Measurements from ENCODE around the gene SCAANT1.

Gene SCAANT1

GRCh38 chr3:63900459-63900858, 11.7 kb downstream of the SCAANT1 start:
- peak; percentile 66 for DNase-seq (ENCODE audit: low spot score)

GRCh38 chr3:63900010-63900409, 12.2 kb downstream of the SCAANT1 start:
- DNase-seq (ENCODE audit: low spot score), result no peak

- no peak for DNase-seq (ENCODE audit: low spot score)
Observed at GRCh38 chr3:63896332-63897030, 15.7 kb downstream of the SCAANT1 start.

- no peak for DNase-seq (ENCODE audit: low spot score)
Observed at GRCh38 chr3:63895422-63896189, 16.6 kb downstream of the SCAANT1 start.

- DNase-seq (ENCODE audit: low spot score), result no peak
Observed at GRCh38 chr3:63892773-63893352, 19.3 kb downstream of the SCAANT1 start.

GRCh38 chr3:63891518-63891917, 20.7 kb downstream of the SCAANT1 start:
- no peak for DNase-seq (ENCODE audit: low spot score)

GRCh38 chr3:63886858-63887257, 25.3 kb downstream of the SCAANT1 start:
- DNase-seq (ENCODE audit: low spot score), result no peak

- no peak for DNase-seq (ENCODE audit: low spot score)
Observed at GRCh38 chr3:63880653-63881052, 31.5 kb downstream of the SCAANT1 start.

- DNase-seq (ENCODE audit: low spot score), result no peak
Observed at GRCh38 chr3:63878394-63879060, 33.7 kb downstream of the SCAANT1 start.

GRCh38 chr3:63877737-63878393, 34.3 kb downstream of the SCAANT1 start:
- no peak for DNase-seq (ENCODE audit: low spot score)

- DNase-seq (ENCODE audit: low spot score), result no peak
Observed at GRCh38 chr3:63876260-63876659, 35.9 kb downstream of the SCAANT1 start.

- DNase-seq (ENCODE audit: low spot score), result no peak
Observed at GRCh38 chr3:63875510-63875909, 36.7 kb downstream of the SCAANT1 start.

- no peak for DNase-seq (ENCODE audit: low spot score)
Observed at GRCh38 chr3:63874769-63875168, 37.4 kb downstream of the SCAANT1 start.

GRCh38 chr3:63872135-63872924, 39.9 kb downstream of the SCAANT1 start:
- no peak for DNase-seq (ENCODE audit: low spot score)

GRCh38 chr3:63870615-63871005, 41.6 kb downstream of the SCAANT1 start:
- no peak for DNase-seq (ENCODE audit: low spot score)

- no peak for DNase-seq (ENCODE audit: low spot score)
Observed at GRCh38 chr3:63869940-63870614, 42.1 kb downstream of the SCAANT1 start.

- no peak for DNase-seq (ENCODE audit: low spot score)
Observed at GRCh38 chr3:63867225-63867624, 45.0 kb downstream of the SCAANT1 start.

- DNase-seq (ENCODE audit: low spot score), result peak; percentile 22
Observed at GRCh38 chr3:63864965-63865327, 47.2 kb downstream of the SCAANT1 start.

GRCh38 chr3:63864008-63864964, 47.9 kb downstream of the SCAANT1 start:
- DNase-seq (ENCODE audit: low spot score), result no peak

Data from kidney capillary endothelial cell (primary cell).